Measurements from ENCODE around the gene STAC3.

The STAC3 gene

GRCh38 chr12:57195186-57195585 is 55.8 kb downstream of the STAC3 start:
- no peak for DNase-seq (ENCODE audit: low read depth in 3 of 3, low spot score in 1 of 3)

DNA sequence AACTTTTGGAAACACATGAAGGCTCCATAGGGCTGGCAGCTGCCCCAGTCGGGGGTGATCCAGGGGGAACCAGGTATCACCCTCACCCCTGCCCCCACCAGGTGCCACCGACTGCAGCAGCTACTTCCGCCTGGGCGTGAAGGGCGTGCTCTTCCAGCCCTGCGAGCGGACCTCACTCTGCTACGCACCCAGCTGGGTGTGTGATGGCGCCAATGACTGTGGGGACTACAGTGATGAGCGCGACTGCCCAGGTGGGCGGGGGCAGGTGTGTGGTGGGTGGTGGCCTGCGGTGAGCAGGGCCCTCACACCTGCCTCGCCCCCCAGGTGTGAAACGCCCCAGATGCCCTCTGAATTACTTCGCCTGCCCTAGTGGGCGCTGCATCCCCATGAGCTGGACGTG is 56.7 kb downstream of the STAC3 start:
- DNase-seq (ENCODE audit: low read depth in 3 of 3, low spot score in 1 of 3) = no peak

DNA sequence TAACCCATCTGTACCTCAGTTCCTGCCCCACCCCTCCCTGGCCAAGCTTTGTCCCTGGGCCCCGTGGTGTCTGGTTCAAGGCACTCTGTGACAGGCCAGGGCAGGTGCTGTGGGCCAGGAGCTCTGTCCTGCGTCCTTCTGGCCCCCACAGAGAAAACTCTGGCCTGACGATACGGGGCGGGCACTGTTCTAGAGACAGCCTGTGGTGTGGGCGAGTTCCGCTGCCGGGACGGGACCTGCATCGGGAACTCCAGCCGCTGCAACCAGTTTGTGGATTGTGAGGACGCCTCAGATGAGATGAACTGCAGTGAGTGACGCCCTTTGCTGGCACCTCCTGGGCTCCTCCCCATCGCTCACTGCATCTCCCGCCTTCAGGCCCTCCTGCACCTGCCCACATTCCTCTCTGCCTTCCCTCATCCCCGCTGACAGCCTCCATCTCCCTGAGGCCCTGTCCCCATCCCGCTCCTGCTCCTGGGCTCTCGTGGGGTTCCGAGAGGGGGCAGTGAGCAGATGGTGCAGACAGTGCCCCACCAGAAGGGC is 57.2 kb downstream of the STAC3 start:
- DNase-seq (ENCODE audit: low read depth in 3 of 3, low spot score in 1 of 3) = no peak
